NCI-H226 (cell line): ENCODE measurements around the gene OSBP2.

ENCODE experiments used
- DNase-seq: peaks from one replicate; pipeline ENCODE4 v3.0.0-alpha.2; 2015

Gene OSBP2

DNA sequence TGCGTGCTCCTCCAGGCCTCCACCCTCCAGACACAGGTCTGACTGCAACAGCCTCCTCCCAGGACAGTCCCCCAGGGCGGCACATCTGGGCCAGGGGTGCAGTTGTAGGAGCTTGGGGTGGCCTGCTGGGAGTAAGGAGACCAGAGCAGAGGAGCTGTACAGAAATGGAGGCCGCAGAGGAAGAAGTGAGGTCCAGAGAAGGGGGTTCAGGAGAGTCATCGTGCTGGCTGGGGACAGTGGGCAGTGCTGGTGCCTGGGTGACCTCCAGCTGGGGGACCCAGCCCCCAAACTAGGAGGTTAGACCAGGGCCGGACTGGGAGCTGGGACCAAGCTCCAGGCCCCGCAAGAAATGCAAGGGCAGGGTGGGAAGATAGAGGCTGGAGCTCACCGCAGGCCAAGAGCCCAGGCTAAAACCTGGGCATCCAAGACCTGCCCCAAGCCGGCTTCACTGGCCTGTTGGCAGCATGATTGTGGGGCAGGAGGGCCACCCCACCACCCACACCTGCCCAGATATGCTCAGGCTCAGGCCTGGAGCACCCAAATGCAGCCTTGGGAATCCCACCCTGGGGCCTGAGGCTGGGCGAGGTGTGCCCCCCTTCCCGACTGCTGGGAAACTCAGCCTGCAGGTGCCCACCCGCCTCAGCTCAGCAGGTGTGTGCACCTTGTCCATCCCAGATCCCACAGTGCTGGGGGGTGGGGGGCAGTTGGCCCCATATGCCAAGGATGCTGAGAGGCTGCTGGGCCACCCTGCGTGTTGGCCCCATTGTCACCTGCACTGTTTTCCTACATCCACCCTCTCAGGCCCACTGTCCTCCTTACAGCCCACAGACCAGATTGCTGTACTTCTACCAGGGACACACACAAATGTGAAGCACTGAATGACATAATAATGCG, 177.0 kb downstream of the OSBP2 start:
- no peak for DNase-seq

- DNase-seq: no peak
Measured at GRCh38 chr22:30872285-30873041, 177.8 kb downstream of the OSBP2 start.

- no peak for DNase-seq
Measured at GRCh38 chr22:30873086-30873650, 178.5 kb downstream of the OSBP2 start.

DNA sequence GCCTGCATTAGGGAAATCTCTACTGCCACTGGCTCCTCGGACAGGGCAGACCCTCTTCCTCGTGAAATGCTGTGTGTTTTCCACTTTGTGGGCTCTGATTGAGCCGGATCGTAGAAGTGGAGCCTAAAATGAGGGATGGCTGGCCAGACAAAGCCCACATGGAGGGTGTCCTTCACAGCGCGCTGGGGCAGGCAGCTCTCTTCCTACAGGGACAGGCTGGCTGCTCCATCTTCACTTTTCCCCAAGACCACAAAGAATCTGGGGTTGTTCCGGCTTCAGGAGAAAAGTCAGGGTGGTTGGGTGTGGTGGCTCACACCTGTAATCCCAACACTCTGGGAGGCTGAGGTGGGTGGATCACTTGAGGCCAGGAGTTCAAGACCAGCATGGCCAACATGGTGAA, 179.0 kb downstream of the OSBP2 start:
- no peak for DNase-seq

GRCh38 chr22:30874431-30875370, 180.0 kb downstream of the OSBP2 start:
- no peak for DNase-seq

DNA sequence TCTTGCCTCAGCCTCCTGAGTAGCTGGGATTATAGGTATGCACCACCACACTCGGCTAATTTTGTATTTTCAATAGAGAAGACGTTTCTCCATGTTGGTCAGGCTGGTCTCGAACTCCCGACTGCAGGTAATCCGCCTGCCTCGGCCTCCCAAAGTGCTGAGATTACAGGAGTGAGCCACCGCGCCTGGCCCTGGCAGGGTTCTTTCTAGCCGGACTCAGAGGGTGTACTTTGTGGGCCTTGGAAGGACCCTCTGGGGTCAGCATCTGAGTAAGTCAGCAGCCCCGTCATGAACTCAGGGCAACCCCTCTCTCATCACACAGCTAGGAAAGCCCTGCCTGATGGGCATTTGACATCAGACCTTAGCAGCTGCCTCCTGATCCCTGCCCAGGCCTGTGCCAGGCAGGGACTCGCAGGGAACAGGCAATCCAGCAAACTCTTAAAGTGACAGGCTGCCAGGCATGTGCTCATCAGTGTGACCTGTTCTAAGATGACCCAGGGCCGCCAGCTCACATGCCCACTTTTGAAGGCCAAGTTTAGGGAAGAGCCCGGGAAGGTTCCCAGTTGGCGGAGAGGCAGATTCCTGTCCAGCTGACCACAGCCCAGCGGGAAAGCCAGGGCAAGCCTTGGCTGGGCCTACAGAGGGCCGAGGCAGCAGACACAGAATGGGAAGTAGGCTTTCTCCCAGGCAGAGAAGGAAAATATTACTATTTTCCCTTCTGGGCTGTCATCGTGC, 181.0 kb downstream of the OSBP2 start:
- no peak for DNase-seq

DNA sequence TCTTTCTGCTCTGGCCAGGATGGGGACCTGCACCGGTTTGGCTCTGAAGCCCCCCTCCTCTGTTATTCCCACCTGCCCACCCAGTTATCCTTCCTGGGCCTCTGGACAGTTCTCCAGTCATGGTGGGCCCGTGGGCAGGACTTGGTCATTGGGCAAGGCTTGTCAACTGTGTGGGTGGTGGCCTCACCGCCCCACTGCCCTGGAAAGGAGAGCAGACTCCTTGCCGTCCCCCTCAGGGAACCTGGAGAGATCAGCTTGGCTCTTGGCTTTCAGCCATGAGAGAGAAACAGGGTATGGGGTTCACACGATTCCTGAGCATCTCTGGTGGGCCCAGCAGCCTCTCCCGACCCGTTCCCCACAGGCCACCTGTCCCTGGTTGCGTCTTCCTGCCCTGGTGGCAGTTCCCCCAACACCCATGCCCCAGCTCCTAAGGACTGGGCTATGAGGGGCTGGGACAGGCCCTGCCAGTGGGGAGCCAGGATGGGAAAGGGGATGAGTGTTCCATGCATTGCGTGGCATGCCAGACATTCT, 181.6 kb downstream of the OSBP2 start:
- DNase-seq: no peak

DNA sequence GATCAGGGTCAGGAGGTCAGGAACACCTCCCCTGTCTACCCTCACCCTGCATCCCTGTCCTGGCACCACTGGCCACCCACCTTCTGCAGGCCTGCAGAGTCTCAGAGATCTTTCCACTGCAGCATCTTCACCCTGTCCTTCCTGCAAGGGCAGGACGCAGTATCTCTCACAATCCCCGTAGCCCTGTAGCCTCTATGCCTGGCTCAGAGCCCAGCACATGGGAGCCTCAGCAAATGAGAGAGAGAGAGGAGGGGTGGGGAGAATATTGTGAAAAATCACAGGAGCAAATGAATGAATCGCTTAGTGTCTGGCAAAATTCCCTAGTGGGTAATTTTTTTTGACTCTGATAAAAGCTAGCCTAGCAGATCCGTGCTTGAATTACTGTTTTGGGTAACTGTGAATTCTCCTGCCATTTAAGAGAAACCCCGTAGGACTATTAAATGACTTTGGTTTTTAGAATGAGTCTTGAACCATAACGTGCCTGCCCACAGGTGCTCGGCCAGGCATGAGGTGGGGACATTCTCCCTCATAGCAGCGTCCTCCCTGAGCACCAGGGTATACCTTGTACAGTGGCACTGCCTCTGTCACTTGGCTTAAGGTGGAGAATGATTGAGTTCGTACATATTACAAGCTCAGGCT, 182.4 kb downstream of the OSBP2 start:
- no peak for DNase-seq

DNA sequence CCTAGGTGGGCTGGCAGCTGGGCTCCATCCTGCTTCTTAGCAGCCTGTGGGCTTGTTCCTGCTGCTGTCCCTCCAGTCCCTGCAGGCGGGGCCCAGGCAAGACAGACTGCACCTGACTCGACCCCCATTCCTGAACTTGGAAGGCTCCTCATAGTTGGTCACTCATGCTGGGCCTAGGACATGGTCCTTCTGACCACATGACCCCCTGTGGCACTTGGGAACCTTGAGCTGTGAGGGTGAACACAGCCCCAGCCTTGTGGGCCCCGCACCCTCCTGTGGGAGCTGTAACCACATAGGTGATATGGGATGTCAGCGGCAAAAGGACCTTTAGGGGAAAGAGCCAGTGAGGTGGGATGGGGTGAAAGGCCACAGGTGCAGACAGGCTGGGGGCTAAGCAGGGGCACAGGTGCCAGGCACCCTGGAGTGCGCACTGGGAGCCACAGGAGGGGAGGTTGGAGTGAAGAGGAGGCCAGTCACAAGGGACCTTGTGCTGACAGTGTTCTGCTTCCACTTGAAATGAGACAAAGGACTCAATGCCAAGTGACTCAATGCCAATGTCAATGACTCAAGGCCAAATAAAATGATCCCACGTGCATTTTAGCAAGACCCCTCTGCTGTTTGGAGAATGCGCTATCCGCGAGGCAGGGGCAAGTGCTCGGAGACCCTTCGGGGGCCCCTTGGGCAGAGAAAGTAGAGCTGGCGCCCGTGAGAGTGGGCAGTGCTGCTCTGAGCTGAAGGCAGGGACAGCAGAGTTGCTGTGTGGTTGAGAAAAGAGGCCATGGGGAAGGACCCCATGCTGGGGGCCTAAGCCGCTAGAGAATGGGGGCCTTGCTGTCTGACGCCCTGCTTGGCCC, 183.2 kb downstream of the OSBP2 start:
- no peak for DNase-seq

GRCh38 chr22:30878516-30879414, 184.1 kb downstream of the OSBP2 start:
- no peak for DNase-seq

DNA sequence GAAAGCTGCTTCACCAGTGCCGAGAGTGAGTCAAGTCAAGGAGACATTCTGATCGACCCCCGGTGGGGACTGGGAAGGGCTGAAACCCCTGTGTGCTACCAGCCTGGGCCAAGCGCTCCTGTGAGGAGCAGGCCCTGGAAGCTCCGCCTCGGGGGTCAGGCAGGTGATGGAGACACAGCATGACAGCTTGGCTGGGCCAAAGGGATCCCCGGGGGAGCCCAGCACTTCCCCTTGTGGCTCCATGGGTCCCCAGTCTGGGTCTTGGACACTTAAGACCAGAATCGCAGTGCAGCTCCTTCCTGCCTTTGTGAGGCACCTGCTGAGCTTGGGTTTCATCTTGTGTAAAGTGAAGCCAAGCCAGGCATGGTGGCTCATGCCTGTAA, 184.7 kb downstream of the OSBP2 start:
- no peak for DNase-seq

DNA sequence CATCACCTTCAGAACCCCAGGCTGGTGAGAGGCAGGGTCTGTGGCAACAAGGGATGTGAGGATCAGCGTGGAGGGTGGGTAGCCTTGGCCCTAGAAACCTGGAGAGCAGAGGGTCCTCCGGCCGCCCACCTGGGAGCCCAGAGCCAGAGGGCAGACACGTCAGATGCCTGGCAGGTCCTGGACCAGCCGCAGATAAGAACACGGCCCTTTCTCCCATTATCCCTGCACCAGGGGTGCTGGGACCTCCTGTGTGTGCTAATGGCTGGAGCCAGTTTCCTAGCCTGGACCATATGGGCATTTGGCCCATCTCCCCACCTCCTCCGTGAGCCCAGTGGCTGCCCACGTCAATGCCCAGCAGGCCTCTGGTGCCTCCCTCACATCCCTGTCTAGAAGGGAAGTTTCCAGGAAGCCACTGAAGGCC, 185.5 kb downstream of the OSBP2 start:
- no peak for DNase-seq

- DNase-seq: no peak
Measured at GRCh38 chr22:30880847-30881246, 186.2 kb downstream of the OSBP2 start.

DNA sequence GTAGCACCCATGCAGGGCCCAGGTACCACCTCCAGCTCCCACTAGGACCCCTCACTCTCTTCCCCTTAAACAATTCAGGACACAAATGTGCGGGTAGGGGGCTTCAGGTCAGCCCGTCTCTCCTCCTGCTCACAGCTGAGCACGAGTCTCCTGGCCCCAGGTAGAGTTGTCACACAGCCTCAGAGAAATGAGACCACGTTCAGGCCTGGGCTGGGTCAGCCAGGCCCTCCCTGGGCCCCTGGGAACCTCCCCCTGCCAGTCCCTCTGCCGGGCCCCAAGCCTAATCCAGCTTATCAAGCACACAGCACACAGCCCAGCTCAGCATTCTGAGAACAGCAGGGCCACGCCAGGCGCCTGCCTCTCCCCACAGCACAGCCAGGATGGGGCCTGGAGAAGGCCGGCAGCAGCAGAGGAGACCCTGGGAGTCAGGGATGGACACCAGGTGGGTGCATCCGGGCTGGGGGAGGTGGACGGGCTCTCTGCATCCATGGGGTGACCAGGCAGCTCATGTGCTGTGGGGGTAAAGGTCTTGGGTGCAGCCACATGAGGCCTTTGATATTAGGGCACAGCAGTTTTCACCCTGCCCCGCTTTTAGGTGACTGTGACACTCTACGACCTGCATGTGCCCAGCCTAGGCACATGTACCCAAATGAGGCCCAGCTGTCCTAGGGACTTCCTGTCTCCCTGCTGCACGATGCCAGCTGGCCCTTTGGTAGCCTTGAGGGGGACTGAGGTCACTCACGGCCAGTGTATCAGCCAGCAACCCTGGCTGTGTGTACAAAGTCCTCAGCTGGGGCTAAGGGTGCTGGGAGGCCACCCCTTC, 186.9 kb downstream of the OSBP2 start:
- DNase-seq: no peak

DNA sequence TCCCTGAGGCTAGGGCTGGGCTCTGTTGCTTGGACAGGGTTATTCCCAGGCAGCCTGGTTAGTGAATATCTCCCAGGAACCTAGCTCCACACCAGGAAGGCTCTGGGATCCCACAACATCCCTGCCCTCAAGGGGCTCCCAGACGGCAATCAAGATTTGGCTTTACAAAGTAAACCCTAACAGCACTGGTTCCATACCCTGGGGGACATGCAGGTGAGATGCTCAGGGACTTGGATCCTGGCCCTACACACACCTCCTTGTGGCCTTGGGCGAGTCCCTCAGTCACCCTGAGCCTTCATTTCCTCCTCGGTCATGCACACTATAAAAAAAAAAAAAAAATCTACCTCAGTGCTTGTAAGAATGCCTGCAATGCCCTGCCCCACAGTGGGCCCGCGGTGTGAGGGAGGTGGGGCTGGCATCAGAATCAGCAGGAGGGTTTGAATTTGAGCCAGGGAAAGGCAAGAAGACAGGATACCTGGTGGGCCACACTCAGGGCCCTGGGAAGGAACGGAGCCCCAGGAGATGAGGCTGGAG, 187.6 kb downstream of the OSBP2 start:
- DNase-seq: no peak

DNA sequence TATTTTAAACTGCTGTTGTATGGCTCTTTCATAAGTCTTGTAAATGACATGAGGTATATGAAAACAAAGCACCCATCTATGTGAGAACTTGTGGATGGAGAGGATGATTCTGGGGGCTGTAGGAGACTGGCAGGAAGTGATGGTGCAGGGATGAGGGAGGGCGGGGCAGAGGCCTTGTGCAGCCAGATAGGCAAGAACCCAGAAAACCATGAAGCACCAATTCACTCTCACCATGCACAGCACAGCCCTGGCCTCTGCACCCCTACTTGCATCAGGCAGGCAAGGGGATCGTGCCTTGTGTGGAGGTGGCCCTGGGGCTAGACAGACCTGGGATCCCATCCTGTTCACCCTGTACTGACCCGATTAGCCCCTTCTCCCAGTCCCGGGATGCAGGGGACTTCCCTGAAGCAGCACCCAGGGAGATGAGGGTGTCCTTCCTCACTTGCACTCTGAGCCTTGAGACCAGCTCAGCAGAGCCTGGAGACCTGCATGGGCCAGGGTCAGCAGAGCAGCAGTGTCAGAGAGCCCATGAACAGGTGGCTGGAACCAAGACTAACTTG, 188.4 kb downstream of the OSBP2 start:
- DNase-seq: no peak

DNA sequence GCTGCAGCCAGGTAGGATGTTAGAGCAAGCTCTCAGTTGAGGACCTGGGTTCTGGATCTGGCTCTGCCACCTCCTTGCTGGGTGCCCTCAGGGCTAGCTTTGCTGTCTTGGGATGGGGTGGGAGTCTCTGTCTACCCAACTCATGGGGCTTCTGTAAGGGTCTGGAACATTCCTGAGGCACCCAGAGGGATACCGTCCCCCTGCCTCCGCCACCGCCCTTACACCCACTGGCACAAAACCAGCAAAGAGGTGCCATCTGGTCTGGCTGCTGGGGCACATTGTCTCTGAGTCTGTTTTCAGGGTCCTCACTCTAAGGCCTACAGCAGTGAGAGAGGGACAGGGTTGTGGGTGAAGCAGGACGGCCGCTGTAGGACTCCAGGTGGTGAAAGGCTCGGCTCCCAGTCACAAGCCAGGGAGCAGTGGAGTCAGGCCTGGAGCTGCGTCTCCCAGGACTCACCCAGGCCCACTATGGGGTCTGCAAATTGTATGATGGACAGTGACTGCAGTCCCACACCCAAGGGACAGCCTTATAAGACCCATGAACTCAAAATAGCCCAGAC, 189.0 kb downstream of the OSBP2 start:
- no peak for DNase-seq
